NOMO-1 (cell line): ENCODE data around the gene RBM47.
"Not testable (repeated sequence)": the region's sequence is repeated elsewhere in the genome, so short reads cannot be mapped to it uniquely, and the experiment has no call there.

Experiments used
- DNase-seq, 2 experiments: peaks; one replicate each; lab custom pipeline; 2025; ENCODE audit not compliant: unreplicated experiment in 2 of 2; lab: John Stamatoyannopoulos, UW

RBM47 gene

DNA sequence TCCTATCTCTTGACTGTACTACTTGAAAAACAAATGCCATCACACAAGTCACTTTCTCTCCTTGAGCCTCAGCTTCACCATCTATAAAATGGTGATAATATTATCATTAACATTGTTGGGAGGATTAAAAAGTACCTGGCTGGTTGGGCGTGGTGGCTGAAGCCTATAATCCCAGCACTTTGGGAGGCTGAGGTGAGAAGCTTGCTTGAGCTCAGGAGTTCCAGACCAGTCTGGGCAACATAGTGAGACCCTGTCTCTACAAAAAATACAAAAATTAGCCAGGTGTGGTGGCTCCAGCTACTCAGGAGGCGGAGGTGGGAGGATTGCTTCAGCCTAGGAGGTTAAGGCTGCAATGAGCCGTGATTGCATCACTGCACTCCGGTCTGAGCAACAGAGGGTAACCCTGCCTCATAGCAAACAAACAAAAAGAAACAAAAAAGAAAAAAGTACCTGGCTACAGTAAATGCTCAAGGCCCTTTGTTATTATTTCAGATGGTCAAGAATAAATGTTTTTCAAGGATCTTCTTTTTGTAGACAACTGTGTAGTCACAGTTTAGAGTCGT, 174.2 kb downstream of the RBM47 start:
- DNase-seq: peak in 1 of 2 experiments; percentile 13

DNA sequence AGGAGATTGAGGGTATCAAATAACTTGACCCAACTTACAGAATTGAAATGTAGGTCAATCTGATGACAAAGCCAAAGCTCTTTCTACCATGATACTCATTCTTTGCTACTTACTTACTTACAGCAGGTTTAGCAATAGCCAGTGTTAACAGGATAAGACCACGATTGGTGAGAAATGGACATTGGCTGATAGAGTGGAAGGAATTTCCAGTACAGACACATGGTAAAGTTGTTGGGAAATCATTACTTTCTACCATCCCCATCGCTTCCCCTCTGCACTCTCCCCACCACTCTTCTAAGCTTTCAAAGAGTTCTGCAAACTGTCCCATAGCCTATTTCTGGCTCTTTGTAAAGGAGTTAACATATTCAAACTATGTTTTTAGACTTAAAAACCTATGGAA, 174.8 kb downstream of the RBM47 start:
- no peak for DNase-seq

DNA sequence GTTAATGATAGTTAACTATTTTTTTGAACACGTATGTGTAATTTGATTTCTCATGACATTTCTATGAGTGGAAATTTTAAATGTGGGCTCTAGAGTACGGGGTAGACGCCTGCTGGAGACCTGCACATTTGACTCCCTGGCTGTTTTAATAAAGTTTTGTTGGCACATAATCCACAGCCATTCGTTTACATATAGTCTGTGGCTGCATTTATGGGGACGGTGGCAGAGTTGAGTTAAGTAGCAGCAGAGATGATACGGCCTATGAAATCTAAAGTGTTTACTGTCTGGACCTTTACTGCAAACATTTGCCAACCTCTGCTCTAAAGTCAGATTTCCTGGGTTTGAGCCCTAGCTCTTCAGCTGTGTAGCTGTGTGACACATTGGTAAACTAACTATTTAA, 175.8 kb downstream of the RBM47 start:
- no peak for DNase-seq

DNA sequence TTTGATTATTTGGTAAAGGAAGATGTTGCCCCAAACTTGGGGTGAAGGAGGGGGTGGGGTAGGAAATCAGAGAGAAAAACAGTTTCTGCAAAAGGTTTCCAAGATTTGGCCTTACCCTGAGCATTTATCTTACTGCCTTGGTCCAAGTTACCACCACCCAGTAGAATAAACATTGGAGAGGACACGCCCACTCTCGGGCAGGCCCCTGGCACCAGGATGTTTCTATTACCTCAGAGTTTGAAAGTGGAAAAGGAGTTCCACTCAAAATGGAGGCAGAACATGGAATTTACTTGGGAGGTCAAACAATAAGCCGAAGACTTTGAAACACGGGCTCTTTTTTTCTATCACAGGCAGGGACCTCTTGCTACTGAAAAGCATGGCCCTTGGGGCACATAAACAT, 180.8 kb downstream of the RBM47 start:
- no peak for DNase-seq

DNA sequence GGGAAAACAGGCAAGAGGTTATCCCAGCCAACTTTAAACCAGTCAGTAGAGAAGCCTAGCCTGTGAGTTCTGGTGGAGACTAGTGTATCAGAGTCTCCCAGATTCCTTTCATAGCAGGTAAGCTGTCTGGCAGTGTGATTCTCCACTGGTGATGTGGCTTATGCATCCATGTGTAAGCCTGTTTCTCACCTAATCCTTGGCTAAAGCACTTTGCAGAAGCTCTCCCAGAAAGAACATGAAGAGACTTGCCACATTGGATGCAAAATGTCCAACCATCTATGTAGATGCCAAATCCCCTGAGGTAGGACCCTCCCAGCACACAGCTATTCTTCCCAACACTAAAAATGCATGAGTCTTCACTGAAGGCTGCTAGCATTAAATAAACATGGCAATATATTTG, 182.8 kb downstream of the RBM47 start:
- DNase-seq: no peak

DNA sequence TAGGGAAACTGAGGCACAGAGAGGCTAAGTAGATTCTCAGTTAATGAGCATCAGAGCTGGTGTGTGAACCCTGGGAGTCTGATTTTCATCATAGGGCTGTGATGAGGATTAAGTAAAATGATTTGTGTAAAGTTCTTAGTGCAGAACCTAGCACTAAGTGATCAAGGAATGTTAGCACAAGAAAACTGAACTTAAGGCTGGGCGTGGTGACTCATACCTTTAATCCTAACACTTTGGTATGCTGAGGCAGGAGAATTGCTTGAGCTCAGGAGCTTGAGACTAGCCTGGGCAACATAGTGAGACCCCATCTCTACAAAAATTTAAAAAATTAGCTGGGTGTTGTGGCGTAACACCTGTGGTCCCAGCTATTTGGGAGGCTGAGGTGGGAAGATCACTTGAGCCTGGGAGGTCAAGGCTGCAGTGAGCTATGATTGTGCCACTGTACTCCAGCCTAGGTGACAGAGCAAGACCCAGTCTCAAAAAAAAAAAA, 183.4 kb downstream of the RBM47 start:
- not testable (repeated sequence) for DNase-seq

DNA sequence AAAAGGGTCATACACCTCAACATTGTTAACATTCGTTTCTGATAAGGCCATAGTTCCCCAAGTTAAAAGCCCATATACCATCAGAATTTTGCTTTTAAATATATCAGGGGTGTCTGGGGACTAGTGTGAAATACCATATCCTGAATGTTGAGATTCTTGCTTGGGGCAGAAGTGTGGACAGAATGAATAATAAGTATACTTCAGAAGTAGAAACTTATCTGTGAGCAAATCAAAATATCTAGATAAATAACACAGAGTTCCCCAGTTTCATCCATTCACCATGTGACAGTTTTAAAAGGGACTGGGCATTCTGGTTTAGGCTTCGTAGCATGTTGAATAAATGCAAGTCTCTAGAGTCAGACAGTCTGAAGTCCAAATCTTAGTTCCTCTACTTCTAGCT, 184.0 kb downstream of the RBM47 start:
- no peak for DNase-seq

DNA sequence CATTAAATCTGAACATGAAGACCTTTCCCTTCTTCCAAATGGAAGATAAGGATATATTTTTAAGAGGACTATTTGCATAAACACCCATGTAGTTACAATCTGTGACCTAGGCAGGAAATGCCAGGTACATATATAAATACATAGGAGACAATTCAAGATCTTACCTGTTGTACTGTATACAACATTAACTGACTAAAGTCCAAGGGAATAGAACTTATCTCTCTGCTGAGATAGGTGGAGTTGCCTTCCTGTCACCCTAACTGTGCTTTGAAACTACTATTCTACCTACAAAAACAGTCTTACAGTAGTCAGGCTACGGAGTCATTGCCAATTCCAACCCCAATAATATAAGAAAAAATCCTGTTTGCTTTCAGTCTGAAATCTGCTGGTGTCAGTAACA, 188.2 kb downstream of the RBM47 start:
- DNase-seq: no peak

DNA sequence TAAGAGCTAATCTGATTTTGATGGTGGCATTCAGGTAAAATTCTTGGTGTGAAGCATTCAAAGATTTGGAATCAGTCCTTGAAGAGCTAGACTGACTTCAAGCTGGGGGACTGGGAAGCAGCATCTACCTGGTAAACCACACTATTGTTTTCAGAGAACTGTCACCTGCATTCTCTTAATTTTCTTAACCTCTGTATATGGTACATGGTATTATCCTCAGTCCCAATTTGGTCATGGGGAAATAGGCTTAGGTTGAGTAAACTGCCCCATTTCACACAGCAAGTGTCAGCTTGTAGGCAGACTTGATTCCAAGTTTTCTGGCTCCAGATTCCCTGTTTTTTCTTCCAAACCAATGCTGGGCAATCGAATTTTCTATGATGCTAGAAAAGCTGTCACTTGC, 190.1 kb downstream of the RBM47 start:
- no peak for DNase-seq

DNA sequence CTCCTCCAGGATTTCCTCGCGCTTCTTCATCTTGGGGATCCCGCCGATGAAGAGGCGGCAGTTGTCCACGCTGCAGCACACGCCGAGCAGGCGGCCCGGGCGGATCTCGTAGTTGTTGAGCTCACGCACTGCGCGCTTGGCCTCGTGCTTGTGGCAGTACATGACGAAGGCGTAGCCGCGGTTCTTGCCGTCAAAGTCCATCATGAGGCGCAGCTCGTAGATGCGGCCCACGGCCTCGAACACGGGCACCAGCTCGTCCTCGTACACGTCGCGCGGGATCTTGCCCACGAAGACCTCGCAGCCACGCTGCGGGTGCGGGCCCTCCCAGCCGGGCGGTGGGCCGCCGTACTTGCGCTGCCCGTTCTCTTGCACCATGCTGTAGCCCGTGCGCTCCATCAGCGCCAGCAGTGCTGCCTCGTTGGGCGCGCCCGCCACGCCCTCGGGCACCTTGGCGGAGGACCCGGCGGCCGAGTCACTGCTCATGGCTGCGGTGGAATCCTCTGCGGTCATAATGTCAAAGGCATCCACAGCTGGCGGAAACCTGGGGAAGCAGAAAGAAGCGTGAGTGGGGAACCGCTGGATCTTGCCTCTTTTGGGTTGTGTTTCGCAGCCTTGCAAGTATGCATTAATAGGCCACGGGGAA, 191.2 kb downstream of the RBM47 start:
- no peak for DNase-seq

DNA sequence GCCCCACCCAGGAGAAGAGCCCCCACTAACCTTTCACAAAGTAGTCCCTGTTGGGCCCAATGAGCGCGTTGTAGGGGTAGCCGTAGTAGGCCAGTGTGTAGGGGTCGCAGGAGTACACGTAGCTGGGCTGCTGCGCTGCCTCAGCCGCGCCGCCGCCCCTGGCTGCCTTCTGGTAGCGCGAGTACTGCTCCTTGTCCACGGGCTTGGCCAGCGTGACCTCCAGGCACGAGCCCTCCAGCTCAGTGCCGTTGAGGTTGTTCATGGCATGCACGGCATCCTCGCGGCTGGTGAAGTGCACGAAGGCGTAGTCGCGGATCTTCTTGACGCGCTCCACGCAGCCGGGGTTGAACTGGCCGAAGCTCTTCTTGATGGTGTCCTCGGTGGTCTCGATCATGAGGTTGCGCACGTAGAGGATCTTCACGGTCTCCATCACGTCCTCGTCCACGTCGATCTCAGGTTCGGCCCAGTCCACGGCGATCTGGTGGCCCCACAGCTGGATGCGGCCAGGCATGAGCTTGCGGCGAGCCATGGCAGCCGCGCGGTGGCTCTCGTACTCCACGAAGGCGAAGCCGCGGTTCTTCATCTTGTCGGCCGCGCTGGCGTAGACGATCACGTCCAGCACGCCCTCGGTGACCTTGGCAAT, 191.8 kb downstream of the RBM47 start:
- no peak for DNase-seq

DNA sequence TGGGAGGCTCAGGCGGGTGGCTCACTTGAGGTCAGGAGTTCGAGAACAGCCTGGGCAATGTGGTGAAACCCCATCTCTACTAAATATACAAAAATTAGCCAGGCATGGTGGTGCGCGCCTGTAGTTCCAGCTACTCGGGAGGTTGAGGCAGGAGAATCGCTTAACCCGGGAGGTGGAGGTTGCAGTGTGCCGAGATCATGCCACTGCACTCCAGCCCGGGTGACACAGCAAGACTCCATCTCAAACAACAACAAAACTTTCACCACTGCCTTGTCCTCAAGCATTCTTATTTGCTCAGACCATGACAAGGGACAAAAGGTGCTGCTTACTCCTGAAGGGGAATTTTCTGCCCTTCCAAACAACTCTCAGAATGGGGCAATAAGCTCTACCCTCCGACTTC, 194.4 kb downstream of the RBM47 start:
- not testable (repeated sequence) for DNase-seq

DNA sequence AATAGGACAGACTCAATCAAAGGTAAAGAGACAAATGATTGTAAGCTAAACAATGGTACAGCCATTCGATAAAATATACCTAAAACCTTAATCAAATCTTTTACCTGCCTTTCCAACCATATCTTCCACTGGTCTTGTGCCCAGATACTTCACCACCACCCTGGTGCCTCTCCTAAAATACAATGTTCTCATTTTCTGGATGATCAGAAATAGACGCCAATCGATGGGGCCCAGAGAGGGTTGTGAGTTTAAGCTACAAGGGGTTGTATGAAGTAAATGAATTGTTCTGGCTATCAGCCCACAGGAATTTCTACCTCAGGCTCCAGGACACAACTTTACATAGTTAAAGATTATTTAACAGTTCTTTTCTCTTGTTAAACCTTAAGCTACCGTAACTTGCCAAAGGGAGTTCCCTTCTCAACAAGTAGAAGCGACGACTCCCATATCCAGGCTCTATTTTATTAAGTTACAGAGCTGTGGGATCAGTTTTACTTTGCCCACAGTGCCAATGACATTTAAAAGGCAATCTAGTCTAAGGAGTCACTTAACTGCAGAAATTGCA, 195.5 kb downstream of the RBM47 start:
- DNase-seq: no peak

DNA sequence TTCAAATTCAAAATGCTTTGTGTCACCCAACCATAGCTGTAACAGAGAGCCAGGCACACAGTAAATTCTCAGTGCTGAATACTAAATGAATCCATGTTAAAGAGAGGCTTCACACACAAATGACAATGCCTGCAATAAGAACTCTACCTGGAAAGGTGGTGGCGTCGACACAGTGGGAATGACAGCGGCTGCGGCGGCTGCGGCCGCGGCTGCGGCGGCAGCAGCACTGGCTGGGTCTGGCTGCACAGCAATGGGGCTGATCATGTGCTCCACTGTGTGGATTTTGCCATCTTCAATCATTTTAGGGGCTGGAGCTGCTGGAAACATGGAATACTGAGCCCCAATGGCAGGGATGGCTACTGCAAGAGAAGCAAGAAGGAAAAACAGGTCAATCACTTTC, 197.2 kb downstream of the RBM47 start:
- DNase-seq: no peak

DNA sequence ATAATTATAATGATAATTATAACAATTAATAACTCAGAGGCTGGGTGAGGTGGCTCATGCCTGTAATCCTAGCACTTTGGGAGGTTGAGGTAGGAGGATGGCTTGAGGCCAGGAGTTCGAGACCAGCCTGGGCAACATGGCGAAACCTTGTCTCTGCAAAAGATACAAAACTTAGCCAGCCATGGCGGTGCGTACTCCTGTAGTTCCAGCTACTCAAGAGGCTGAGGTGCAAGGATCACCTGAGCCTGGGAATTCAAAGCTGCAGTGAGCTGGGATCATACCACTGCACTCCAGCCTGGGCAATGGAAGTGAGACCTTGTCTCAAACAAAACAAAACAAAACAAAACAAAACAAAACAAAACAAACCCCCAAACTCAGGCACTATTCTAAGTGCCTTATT, 201.8 kb downstream of the RBM47 start:
- DNase-seq: not testable (repeated sequence)

DNA sequence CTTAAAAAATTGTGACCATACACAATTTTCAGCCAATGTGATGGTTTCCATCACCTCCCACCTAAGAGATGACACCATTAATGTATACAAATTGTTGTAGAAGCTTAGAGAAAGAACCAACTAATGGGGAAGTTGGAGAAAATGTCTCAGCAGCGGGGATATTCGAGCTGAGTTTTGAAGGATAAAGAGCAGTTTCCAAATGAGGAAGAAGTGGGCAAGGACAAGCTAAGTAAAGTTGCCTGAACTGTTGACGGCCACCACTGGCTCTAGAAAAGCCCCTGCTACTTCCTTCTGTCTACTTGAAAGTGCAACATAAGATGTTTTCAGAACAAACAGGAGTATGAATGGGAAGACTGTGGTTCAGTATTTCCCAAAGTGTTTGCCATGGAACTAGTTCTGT, 202.5 kb downstream of the RBM47 start:
- DNase-seq: peak in 1 of 2 experiments; percentile 47

DNA sequence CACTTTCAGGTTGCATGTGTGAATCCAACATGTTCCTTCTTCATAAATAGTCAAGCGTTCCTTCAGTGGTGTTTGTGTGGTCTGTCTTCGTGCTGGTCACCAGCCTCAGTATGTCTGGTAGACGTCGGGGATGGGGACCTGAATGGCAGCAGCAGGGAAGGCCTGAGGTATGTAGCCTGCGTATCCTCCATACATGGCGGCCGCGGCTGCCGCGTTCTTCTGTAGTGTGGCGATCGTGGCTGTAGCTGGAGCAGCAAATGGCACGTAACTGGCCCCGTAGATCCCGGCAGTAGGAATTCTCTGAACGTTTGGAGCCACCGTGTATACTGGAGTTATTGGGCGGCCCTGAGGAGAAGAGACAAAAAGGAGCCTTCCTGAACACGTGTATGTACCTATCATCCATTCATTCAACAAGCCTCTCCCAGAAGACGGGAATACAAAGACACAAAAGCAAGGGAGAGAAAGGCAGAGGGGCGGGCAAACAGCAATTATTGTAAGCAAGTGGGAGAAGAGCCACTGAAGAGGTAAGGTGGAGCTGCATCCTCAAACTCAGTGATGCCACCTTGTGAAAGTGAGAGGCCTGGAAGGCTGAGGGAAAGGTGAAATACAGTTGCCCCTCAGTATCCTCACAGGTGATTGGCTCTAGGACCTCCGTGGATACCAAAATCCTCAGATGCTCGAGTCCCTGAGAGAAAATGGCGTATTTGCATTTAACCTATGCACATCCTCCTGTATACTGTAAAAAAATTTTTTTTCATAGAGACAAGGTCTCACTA, 203.7 kb downstream of the RBM47 start:
- no peak for DNase-seq

DNA sequence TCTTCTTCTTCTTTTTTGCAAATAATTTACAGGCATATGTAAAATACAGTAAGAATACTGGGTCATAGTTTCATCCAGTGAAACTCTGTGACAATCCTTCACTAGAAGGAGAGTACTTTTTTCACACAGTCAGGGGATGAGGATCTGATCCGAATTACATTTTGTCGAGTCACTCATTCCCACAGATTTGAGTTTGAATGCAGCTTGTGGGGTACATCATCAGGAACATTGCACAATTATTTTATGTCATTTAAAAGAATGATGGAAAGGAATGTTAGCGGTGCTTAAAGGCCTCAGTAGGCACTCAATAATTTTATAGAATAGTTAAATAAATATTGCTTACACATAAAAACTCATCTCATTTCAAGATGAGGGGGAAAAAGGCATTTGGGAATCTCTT, 205.9 kb downstream of the RBM47 start:
- no peak for DNase-seq

DNA sequence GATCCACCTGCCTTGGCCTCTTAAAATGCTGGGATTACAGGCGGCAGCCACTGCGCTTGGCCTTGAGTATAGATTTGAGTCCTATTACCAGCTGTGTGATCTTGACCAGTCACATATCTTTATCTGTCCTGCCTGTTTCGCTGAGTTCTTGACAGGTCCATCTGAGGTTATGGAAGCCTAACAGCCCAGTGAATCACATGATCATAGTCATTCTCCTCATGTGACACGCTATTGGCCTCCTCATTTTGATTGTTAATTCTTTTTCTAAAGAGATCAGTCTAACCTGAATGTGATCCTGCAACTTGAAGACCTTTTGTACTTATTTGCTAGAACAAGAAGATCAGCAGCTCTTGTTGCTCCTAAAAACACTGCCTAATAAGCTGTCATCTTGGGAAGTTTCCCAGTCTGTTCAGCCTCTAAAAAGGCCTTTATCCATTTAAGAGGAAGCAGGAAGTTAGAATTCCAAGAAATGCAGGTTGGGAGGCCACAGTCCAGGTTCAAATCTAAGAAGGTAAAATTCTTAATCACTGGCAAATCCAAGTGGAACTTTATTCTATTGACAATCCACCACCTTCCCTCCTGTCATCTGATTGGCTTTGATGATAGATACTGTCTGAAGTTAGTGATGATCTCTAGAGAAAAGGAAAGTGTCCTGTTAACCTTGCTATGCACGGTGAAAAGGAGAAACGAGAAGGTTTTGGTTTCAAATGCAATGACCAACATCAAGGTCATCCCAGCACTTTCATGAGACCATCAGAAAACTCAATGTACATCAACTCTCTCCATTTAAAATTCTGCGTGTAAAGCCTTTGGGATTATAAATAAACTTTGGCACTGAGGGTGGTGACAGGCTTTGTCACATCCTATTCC, 207.6 kb downstream of the RBM47 start:
- DNase-seq: no peak

DNA sequence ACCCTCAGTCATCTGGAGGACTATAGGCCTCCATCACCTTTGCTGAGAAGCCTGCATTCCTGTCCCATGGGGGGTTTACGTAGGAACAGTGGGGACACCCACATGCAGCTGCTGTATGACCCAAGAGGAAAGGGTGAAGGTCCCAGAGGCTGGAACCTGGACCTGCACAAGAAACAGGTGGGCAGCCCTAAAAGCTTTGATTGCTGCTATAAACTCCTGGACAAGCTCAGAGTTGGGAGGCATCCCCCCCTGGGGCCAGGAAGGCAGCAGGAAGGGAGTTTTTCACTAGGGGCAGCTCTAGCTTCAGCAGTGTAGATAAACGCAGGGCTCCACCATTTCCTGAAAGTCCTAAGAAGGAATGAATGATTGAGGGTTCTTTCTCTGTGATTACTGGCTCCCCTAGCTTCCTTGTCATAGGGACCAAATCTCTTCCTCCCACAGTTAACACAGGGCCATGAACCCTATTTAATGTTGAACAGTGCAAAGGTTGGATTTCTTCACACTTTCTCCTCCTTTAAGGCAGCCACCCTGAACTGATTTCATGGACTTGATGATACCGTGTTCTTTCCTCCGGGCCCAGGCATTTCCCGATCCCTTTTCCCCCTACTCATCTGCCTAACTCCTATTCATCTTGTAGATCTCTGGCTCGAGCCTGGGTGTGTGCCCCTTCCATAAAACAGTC, 210.3 kb downstream of the RBM47 start:
- DNase-seq: no peak
